Posterior cingulate gyrus (tissue), 11 donors: ENCODE measurements around the gene ATF6B.

Experiments used
- DNase-seq, 10 donors: peaks; one replicate each; pipeline versions ENCODE4 v3.0.0 to v3.0.0-alpha.2; 2020 to 2021; ENCODE audit warnings: mixed read lengths in 3 of 10
- intact Hi-C: fragments of 100-400 bp; cut with DNase I; formaldehyde crosslinking; loops from one replicate; pipeline ENCODE4 v1.15.1; 2023

ATF6B gene

GRCh38 chr6:32087574-32088486 is 40.2 kb downstream of the ATF6B start:
- intact Hi-C loops: no loop called here
- DNase-seq: peak in 5 of 10 donors; percentile 25 to 91 (median 45)

- peak in 1 of 10 donors; percentile 67 for DNase-seq
- intact Hi-C loops: no loop called here
Measured at GRCh38 chr6:32086661-32087573, 41.1 kb downstream of the ATF6B start.

- peak in 1 of 10 donors; percentile 35 for DNase-seq
- intact Hi-C loops: no loop called here
Measured at GRCh38 chr6:32085759-32086459, 42.1 kb downstream of the ATF6B start.

- DNase-seq: peak in 1 of 10 donors; percentile 2
- intact Hi-C loops: no loop called here
Measured at GRCh38 chr6:32084780-32085179, 43.3 kb downstream of the ATF6B start.

- DNase-seq: peak in 1 of 10 donors; percentile 72
- intact Hi-C loops: no loop called here
Measured at GRCh38 chr6:32083812-32084768, 44.0 kb downstream of the ATF6B start.

GRCh38 chr6:32082935-32083334 is 45.1 kb downstream of the ATF6B start:
- peak in 1 of 10 donors; percentile 18 for DNase-seq
- intact Hi-C loops: no loop called here

- intact Hi-C loops: no loop called here
- peak in 2 of 10 donors; percentile 12 to 52 for DNase-seq
Measured at GRCh38 chr6:32082478-32082877, 45.6 kb downstream of the ATF6B start.

- intact Hi-C loops: no loop called here
- peak in 8 of 10 donors; percentile 25 to 90 (median 58) for DNase-seq
Measured at GRCh38 chr6:32081168-32081990, 46.7 kb downstream of the ATF6B start.

- intact Hi-C loops: no loop called here
- peak in 1 of 10 donors; percentile 0 for DNase-seq
Measured at GRCh38 chr6:32079566-32080290, 48.3 kb downstream of the ATF6B start.

- intact Hi-C loops: no loop called here
- no peak for DNase-seq
Measured at GRCh38 chr6:32076321-32076809, 51.7 kb downstream of the ATF6B start.

GRCh38 chr6:32075781-32076180 is 52.3 kb downstream of the ATF6B start:
- DNase-seq: no peak
- intact Hi-C loops: no loop called here

GRCh38 chr6:32074996-32075532 is 53.0 kb downstream of the ATF6B start:
- intact Hi-C loops: no loop called here
- no peak for DNase-seq

- DNase-seq: no peak
Measured at GRCh38 chr6:32073613-32074012, 54.4 kb downstream of the ATF6B start.

GRCh38 chr6:32073101-32073500 is 54.9 kb downstream of the ATF6B start:
- intact Hi-C loops: no loop called here
- no peak for DNase-seq

More at GRCh38 chr6:32073613-32074012, 54.4 kb downstream of the ATF6B start:
- intact Hi-C loops: no loop called here

- DNase-seq: peak in 3 of 10 donors; percentile 13 to 89 (median 33)
- intact Hi-C loops: no loop called here
Measured at GRCh38 chr6:32070814-32071543, 57.1 kb downstream of the ATF6B start.

GRCh38 chr6:32069878-32070515 is 58.0 kb downstream of the ATF6B start:
- intact Hi-C loops: no loop called here
- no peak for DNase-seq
